SK-N-MC (cell line): Measurements from ENCODE around the gene USH2A.

Experiments
- DNase-seq: peaks from one replicate; pipeline ENCODE4 v3.0.0-alpha.2; 2011; ENCODE audit warnings: low read depth, low spot score
- H3K27ac ChIP-seq: fragments of 200-600 bp; sonication (generic); 2 replicates; pipeline ENCODE4 v1.5.1; 2016; ENCODE audit warnings: mixed run types
- H3K36me3 ChIP-seq: fragments of 200-600 bp; sonication (generic); 2 replicates; pipeline ENCODE4 v1.6.1; 2017; ENCODE audit warnings: antibody characterized with exemption, low read length, mixed read lengths; ENCODE audit not compliant: insufficient read depth
- H3K4me3 ChIP-seq: fragments of 200-600 bp; sonication (generic); 2 replicates; pipeline ENCODE4 v1.5.1; 2016
- H3K9ac ChIP-seq: fragments of 200-600 bp; sonication (generic); 2 replicates; pipeline ENCODE4 v1.8.0; 2017; ENCODE audit warnings: mixed run types, mixed read lengths; ENCODE audit not compliant: insufficient read length
- H3K9me3 ChIP-seq: fragments of 200-600 bp; sonication (generic); 2 replicates; pipeline ENCODE4 v1.6.1; 2017; ENCODE audit warnings: low read depth, mild to moderate bottlenecking, antibody characterized with exemption, low read length, moderate library complexity, mixed read lengths
- EZH2 ChIP-seq: fragments of 200-600 bp; sonication (generic); IDR thresholded peaks from one replicate; pipeline ENCODE4 v1.6.1; 2017; ENCODE audit warnings: antibody characterized with exemption
- FOXP2 ChIP-seq: optimal IDR thresholded peaks from 2 replicates; pipeline ENCODE3; 2011; ENCODE audit warnings: mild to moderate bottlenecking, moderate library complexity; ENCODE audit not compliant: insufficient read depth; ENCODE audit errors: extremely low read length, control extremely low read depth
- POLR2AphosphoS5 ChIP-seq: IDR thresholded peaks from 2 replicates; pipeline ENCODE4 v1.6.1; 2012; ENCODE audit warnings: mild to moderate bottlenecking, low read depth, low read length, borderline replicate concordance

USH2A gene

DNA sequence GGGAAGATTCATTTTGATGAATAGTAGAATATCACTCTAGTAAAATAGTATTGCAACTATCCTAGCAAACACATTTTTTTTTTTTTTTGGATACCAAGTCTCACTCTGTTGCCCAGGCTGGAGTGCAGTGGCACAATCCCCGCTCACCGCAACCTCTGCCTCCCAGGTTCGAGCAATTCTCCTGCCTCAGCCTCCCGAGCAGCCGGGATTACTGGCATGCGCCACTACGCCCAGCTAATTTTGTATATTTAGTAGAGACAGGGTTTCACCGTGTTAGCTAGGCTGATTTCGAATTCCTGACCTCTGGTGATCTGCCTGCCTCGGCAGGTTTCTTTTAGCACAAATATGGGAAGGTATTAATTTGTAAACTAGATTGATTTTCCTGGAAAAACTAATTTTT, 822.4 kb downstream of the USH2A start:
- DNase-seq, result no peak
- Histone ChIP-seq H3K9ac (no peak overlapping the region), H3K27ac (no peak overlapping the region), H3K9me3 (no peaks in the 10 kb centered on the region), H3K36me3 (peaks cover 14% of the 10 kb centered on the region), H3K4me3 (no peak overlapping the region)
- TF ChIP-seq POLR2AphosphoS5, result no peak

DNA sequence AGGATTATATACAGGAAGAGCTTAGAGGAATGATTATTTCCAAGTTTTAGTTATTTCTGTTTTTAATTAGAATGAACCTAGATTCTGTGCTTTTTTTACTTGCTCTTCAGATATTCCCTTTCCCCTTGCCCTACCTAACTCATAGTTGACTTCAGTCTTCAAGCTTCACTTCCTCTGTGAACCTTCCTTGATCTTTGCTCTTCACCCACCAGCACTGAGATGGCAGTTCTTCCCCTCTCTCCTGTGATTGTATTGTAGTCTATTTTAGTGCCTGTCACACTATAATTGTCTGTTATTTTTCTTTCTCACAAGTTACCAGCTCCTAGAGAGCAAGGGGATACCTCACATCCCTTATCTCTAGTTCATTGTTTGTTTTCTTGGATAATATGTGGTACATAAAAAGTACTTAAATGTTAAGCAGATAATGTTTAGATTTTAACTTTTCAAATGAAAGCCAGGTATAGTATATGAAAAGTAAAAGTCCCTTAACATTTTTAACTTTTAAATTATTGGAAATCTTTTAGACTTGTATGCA, 822.9 kb downstream of the USH2A start:
- Histone ChIP-seq H3K4me3 (no peak overlapping the region), H3K36me3 (peaks cover 20% of the 10 kb centered on the region), H3K27ac (peak overlapping the region; percentile 38; the same call in 1 of the 2 replicates), H3K9ac (no peak overlapping the region), H3K9me3 (no peaks in the 10 kb centered on the region)
- TF ChIP-seq EZH2, result no peak
- DNase-seq, result no peak

DNA sequence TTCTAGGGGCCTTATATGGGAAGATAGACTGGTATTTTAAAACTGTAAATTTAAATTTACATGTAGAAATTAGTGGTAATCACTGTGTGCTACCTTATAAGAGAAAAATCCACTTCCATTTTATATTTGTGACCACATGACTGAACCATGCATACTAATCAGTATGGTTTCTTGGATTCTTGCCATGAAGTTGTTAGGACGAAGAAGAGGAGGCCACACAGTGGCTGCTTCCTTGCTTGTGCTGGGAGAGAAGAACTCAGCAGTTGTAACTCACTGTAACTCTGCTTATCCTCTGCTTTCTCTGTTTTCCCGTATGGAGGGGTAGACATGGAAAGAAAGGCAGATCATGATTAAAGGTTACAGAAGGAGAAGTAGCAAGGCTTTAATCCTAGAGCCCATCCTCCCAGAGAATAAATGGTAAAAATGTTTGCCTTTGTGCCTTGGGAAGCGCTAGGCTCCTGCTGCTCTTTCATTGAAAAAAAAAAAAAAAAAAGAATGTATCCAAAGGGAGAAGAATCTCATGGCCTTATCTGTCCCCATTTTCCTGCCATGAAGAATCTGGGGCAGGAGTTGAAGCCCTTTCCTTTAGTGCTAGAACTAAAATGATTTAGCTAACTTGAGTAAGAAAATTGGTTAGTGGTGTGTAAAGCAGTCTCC, 823.7 kb downstream of the USH2A start:
- H3K27ac ChIP-seq, result peak overlapping the region; percentile 38
- peak overlapping the region; percentile 7; the same call in 1 of the 2 replicates for H3K4me3 ChIP-seq
- DNase-seq, result peak; percentile 72
- no peaks in the 10 kb centered on the region for H3K9me3 ChIP-seq
- TF ChIP-seq FOXP2, result no peak
- TF ChIP-seq POLR2AphosphoS5, result no peak
- no peak for TF ChIP-seq EZH2
- H3K36me3 ChIP-seq, result peaks cover 22% of the 10 kb centered on the region
- H3K9ac ChIP-seq, result no peak overlapping the region

DNA sequence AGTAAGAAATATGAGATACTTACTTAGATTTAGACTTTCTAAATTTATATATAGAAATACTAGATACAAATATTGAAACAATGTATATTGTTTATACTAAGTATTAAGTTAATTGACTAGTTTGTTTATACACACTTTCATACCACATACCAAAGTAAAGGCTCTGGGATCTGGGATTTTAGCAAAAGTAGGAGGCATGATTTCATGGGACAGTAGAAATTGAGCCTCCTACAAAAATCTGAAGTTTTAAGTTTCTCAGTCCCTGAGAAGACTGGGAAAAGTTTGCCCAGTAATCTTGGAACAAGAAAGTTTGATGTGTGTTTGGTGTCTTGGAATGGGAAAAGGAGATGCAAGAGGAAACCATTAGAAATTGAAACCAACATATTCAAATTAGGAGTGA, 825.3 kb downstream of the USH2A start:
- H3K27ac ChIP-seq, result no peak overlapping the region
- H3K9me3 ChIP-seq, result no peaks in the 10 kb centered on the region
- no peak overlapping the region for H3K9ac ChIP-seq
- H3K4me3 ChIP-seq, result no peak overlapping the region
- peaks cover 19% of the 10 kb centered on the region for H3K36me3 ChIP-seq
- no peak for TF ChIP-seq FOXP2
- no peak for DNase-seq

DNA sequence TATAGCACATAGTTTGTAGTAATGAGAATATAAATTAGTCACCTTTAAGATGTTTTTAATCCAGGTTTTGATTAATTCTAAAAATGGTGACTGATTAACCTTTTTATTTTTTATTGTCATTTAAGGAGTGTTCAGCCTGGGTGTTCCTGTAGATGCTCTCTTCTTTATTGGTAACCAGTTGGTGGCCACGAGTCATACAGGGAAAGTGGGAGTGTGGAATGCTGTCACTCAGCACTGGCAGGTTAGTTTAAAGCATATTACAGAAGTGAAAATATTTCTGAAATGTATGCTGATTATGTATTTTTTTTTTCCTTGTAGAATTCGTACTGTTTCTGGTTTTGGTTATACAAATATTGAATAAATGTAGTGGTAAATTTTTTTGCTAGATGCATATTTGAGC, 828.0 kb downstream of the USH2A start:
- no peak for DNase-seq
- Histone ChIP-seq H3K4me3 (no peak overlapping the region), H3K9me3 (no peaks in the 10 kb centered on the region), H3K27ac (no peak overlapping the region), H3K36me3 (peaks cover 13% of the 10 kb centered on the region), H3K9ac (no peak overlapping the region)
- TF ChIP-seq EZH2, result no peak
- TF ChIP-seq FOXP2, result no peak
- no peak for TF ChIP-seq POLR2AphosphoS5

DNA sequence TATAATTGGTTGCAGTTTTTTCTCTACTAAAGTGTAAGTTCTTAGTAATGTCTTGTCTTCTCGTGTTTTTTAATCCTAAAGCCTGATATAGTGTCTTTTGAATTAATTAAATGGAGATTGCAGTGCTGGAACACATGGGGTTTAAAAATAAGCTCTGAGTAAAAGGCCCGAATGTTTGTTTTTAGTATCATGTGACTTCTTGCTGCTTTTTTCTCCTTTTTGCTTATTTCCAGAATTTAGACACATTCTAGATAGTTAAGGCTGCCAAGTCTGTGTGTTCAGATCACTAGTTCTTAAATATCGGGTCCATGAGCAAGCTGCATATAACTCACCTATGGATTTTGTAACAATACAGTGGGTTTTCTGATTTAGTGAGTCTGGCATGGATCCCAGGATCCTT, 828.6 kb downstream of the USH2A start:
- H3K36me3 ChIP-seq, result peaks cover 17% of the 10 kb centered on the region
- no peak overlapping the region for H3K9ac ChIP-seq
- DNase-seq, result no peak
- no peak overlapping the region for H3K4me3 ChIP-seq
- H3K9me3 ChIP-seq, result no peaks in the 10 kb centered on the region
- TF ChIP-seq EZH2 (no peak), FOXP2 (no peak), POLR2AphosphoS5 (no peak)
- no peak overlapping the region for H3K27ac ChIP-seq

DNA sequence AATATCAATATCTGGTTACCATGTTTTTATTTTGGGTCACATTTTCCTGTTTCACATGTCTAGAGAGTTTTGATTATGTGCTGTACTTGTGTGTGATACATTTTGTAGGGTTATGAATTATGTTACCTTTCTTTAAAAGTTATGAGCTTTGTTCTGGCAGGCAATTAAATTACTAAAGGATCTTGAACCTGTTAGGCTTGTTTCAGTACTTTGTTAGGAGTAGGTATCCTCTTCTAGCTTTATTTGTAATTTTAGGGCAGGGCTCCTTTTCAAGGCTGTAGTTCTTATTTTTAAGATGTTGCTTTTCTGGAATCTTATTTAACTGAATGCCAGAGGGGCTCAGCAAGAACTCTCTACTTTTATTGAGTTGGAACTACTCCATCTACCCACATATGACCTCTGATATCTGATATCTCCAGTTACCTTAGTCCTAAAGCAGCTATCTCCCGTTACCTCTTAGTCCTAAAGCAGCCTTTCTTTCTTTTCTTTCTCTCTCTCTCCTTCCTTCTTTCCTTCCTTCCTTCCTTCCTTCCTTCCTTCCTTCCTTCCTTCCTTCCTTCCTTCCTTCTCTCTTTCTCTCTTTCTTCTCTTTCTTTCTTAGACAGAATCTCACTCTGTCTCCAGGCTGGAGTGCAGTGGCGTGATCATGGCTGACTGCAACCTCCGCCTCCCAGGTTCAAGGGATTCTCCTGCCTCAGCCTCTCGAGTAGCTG, 832.3 kb downstream of the USH2A start:
- TF ChIP-seq POLR2AphosphoS5 (no peak), FOXP2 (no peak), EZH2 (no peak)
- Histone ChIP-seq H3K9ac (no peak overlapping the region), H3K4me3 (no peak overlapping the region), H3K9me3 (no peaks in the 10 kb centered on the region), H3K36me3 (peaks cover 18% of the 10 kb centered on the region), H3K27ac (no peak overlapping the region)
- no peak for DNase-seq

DNA sequence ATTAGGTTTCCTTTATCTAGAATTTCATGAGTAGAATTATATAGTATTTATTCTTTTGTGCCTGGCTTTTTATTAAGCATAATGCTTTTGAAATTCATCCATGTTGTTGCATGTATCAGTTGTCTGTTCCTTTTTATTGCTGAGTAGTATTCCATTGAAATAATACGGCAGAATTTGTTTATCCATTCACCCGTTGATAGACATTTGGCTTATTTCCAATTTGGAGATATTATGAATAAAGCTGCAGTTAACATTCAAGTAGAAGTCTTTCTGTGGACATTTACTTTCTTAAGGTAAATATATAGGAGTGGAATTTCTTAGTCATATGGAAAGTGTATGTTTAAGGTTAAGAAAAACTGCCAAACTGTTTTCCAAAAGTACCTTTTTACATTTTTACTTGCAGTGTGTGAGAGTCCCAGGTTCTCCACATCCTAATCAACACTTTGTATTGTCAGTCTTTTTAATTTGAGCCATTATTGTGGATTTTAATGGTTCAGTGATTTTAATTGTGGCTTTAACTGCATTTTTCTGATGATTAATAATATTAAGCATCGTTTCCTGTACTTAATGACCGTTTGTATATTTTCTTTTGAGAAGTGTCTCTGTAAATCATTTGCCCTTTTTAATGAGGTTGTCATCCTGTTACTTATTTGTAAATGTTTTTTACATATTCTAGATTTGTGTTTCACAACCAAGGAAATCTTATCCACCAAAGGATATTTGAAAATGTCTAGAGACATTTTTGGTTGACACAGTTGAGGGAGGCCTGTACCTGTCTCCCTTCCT, 833.4 kb downstream of the USH2A start:
- H3K4me3 ChIP-seq, result no peak overlapping the region
- H3K27ac ChIP-seq, result no peak overlapping the region
- no peak for DNase-seq
- peaks cover 15% of the 10 kb centered on the region for H3K36me3 ChIP-seq
- TF ChIP-seq FOXP2 (no peak), EZH2 (no peak), POLR2AphosphoS5 (no peak)
- no peak overlapping the region for H3K9ac ChIP-seq
- no peaks in the 10 kb centered on the region for H3K9me3 ChIP-seq

DNA sequence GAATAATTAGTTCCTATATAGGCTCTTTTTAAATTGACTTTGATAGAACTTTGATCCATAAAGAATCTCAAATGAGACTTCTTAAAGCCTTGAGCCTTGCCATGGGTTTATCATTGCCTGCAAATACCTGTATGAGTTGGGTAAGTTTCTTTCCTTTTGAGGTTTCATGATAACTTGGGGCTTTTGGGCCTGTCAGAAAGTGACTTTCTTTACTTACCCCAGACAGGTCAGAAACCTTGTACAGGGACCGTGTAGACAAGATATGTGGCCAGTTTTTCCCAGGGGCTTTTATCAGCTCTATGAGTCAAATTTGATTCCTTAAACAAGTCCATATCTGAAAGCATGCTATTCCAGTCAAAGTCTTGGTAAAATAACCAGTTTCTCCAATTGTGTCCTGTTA, 838.9 kb downstream of the USH2A start:
- no peak for DNase-seq
- no peak overlapping the region for H3K27ac ChIP-seq
- H3K36me3 ChIP-seq, result peaks cover 44% of the 10 kb centered on the region
- H3K9ac ChIP-seq, result no peak overlapping the region
- TF ChIP-seq FOXP2, result no peak
- no peak for TF ChIP-seq POLR2AphosphoS5
- no peak overlapping the region for H3K4me3 ChIP-seq
- no peaks in the 10 kb centered on the region for H3K9me3 ChIP-seq
